Activated CD4-positive, CD25-positive, alpha-beta regulatory T cell (primary cell): ENCODE data around the gene CCDC182.

Source experiments
- DNase-seq, 4 experiments: peaks; one replicate each; lab custom pipeline; 2025; lab: John Stamatoyannopoulos, UW

Gene CCDC182

GRCh38 chr17:57726838-57727237 is 18.3 kb downstream of the CCDC182 start:
- DNase-seq = no peak

- DNase-seq = no peak
Observed at GRCh38 chr17:57726213-57726790, 18.8 kb downstream of the CCDC182 start.

- DNase-seq = no peak
Observed at GRCh38 chr17:57724729-57725125, 20.4 kb downstream of the CCDC182 start.

- no peak for DNase-seq
Observed at GRCh38 chr17:57724026-57724728, 20.9 kb downstream of the CCDC182 start.

GRCh38 chr17:57723427-57724025 is 21.6 kb downstream of the CCDC182 start:
- DNase-seq = no peak

GRCh38 chr17:57722704-57723043 is 22.4 kb downstream of the CCDC182 start:
- DNase-seq = no peak

GRCh38 chr17:57721967-57722703 is 23.0 kb downstream of the CCDC182 start:
- no peak for DNase-seq

GRCh38 chr17:57720386-57721035 is 24.6 kb downstream of the CCDC182 start:
- no peak for DNase-seq

- no peak for DNase-seq
Observed at GRCh38 chr17:57718878-57719277, 26.2 kb downstream of the CCDC182 start.

- no peak for DNase-seq
Observed at GRCh38 chr17:57715981-57716380, 29.1 kb downstream of the CCDC182 start.

- DNase-seq = no peak
Observed at GRCh38 chr17:57714665-57715180, 30.4 kb downstream of the CCDC182 start.

- DNase-seq = no peak
Observed at GRCh38 chr17:57713140-57713539, 32.0 kb downstream of the CCDC182 start.

- no peak for DNase-seq
Observed at GRCh38 chr17:57708410-57708809, 36.7 kb downstream of the CCDC182 start.

GRCh38 chr17:57707892-57708291 is 37.2 kb downstream of the CCDC182 start:
- DNase-seq = no peak

- DNase-seq = no peak
Observed at GRCh38 chr17:57706761-57707160, 38.3 kb downstream of the CCDC182 start.

GRCh38 chr17:57705921-57706695 is 39.0 kb downstream of the CCDC182 start:
- no peak for DNase-seq

GRCh38 chr17:57704448-57704847 is 40.7 kb downstream of the CCDC182 start:
- no peak for DNase-seq

GRCh38 chr17:57703273-57703672 is 41.8 kb downstream of the CCDC182 start:
- no peak for DNase-seq

- DNase-seq = no peak
Observed at GRCh38 chr17:57701124-57701523, 44.0 kb downstream of the CCDC182 start.

- no peak for DNase-seq
Observed at GRCh38 chr17:57699751-57700219, 45.3 kb downstream of the CCDC182 start.
